HCT116 (cell line): ENCODE results near the gene GJE1. TPM values are rescaled to one million over a fixed set of nuclear protein-coding genes. Genes with fewer than 3 reads are reported as not detected.

Experiments used
- ATAC-seq: fragments of 200-7000 bp; cut with Tn5 transposase; 2 replicates; pipeline ENCODE4 v1.9.1; 2020; ENCODE audit warnings: mild to moderate bottlenecking, moderate library complexity
- BruUV-seq: library from RNA; stranded (reverse); fragments of 400-500 nt; replicated peaks from 2 replicates; lab custom pipeline; 2021; lab: Mats Ljungman, UMichigan
- CTCF ChIA-PET: fragments of 300-600 bp; sonication (Branson Sonifier 250); formaldehyde crosslinking; loops from one replicate; lab custom pipeline; 2021; ENCODE audit warnings: antibody characterized with exemption; lab: Charles Lee
- POLR2A ChIA-PET: fragments of 300-600, 350-600 bp; sonication (Branson Sonifier 250); formaldehyde crosslinking; loops from one replicate; lab custom pipeline; 2021; ENCODE audit warnings: antibody characterized with exemption; lab: Charles Lee
- RAD21 ChIA-PET, 2 experiments: fragments of 300-600 bp; sonication (Branson Sonifier 250); formaldehyde crosslinking; loops; one replicate each; lab custom pipeline; 2023; ENCODE audit warnings: low total read pairs in 2 of 2; ENCODE audit not compliant: uncharacterized antibody in 2 of 2, unreplicated experiment in 2 of 2, low non-redundant PET in 1 of 2; lab: Charles Lee
- DNase-seq: peaks from one replicate; pipeline ENCODE4 v3.0.0-alpha.2; 2010; ENCODE audit warnings: low read depth, low spot score
- H2AFZ ChIP-seq: fragments of 200-600 bp; shearing (Covaris generic), sonication (generic); 2 replicates; pipeline ENCODE4 v1.6.1; 2017; ENCODE audit warnings: low read depth, mixed run types, mixed read lengths, antibody characterized with exemption, low read length; ENCODE audit not compliant: poor library complexity, severe bottlenecking
- H3K27ac ChIP-seq: 2 replicates; pipeline ENCODE4 v1.5.1; 2012; ENCODE audit warnings: low read depth, low read length
- H3K27me3 ChIP-seq: fragments of 200-600 bp; sonication (generic); 2 replicates; pipeline ENCODE4 v1.6.1; 2016; ENCODE audit warnings: mixed run types, low read length, mixed read lengths; ENCODE audit not compliant: insufficient read depth
- H3K36me3 ChIP-seq, 2 experiments: fragments of 200-500 bp in 1 of 2; fragments of 200-600 bp in 1 of 2; sonication (Bioruptor generic) in 1 of 2; sonication (generic) in 1 of 2; 2 replicates each; pipeline versions ENCODE4 v1.5.1 to v1.6.1; 2014 to 2016; ENCODE audit warnings: low read length in 2 of 2, inconsistent platforms in 1 of 2, mixed read lengths in 1 of 2, mixed run types in 1 of 2; ENCODE audit not compliant: insufficient read depth in 2 of 2, control insufficient read depth in 1 of 2
- H3K4me1 ChIP-seq, 2 experiments: fragments of 200-600 bp in 1 of 2; sonication (generic) in 1 of 2; 2 replicates each; pipeline versions ENCODE4 v1.5.1 to v1.6.1; 2012 to 2017; ENCODE audit warnings: low read length in 2 of 2, inconsistent platforms in 1 of 2, mild to moderate bottlenecking in 1 of 2, mixed read lengths in 1 of 2, mixed run types in 1 of 2, moderate library complexity in 1 of 2; ENCODE audit not compliant: insufficient read depth in 2 of 2, control insufficient read depth in 1 of 2
- H3K4me2 ChIP-seq: fragments of 200-600 bp; sonication (generic); 2 replicates; pipeline ENCODE4 v1.6.1; 2017; ENCODE audit warnings: mixed run types, low read length, mixed read lengths
- H3K4me3 ChIP-seq, 2 experiments: fragments of 200-600 bp in 1 of 2; sonication (generic) in 1 of 2; replicated peaks in 1 of 2; 2 replicates each; pipeline ENCODE4 v1.5.1; 2011 to 2016; ENCODE audit warnings: low read length in 2 of 2, control low read depth in 1 of 2, low read depth in 1 of 2, mild to moderate bottlenecking in 1 of 2, mixed read lengths in 1 of 2, mixed run types in 1 of 2
- H3K79me2 ChIP-seq: fragments of 200-600 bp; sonication (generic); 2 replicates; pipeline ENCODE4 v1.6.1; 2017; ENCODE audit warnings: mild to moderate bottlenecking, mixed run types, low read length, moderate library complexity, mixed read lengths; ENCODE audit not compliant: insufficient read depth
- H3K9ac ChIP-seq: fragments of 200-600 bp; sonication (generic); 2 replicates; pipeline ENCODE4 v1.6.1; 2016; ENCODE audit warnings: low read length, mixed read lengths
- H3K9me2 ChIP-seq: fragments of 200-600 bp; sonication (generic), shearing (Covaris generic); 2 replicates; pipeline ENCODE4 v1.6.1; 2017; ENCODE audit warnings: mixed run types, mild to moderate bottlenecking, moderate library complexity; ENCODE audit not compliant: insufficient read depth
- H3K9me3 ChIP-seq, 2 experiments: fragments of 200-500 bp in 1 of 2; fragments of 200-600 bp in 1 of 2; sonication (Bioruptor generic) in 1 of 2; sonication (generic) in 1 of 2; 2 replicates each; pipeline ENCODE4 v1.6.1; 2014 to 2017; ENCODE audit warnings: low read length in 2 of 2, mixed read lengths in 2 of 2, inconsistent platforms in 1 of 2, low read depth in 1 of 2, mild to moderate bottlenecking in 1 of 2, mixed run types in 1 of 2, moderate library complexity in 1 of 2; ENCODE audit not compliant: control insufficient read depth in 1 of 2, insufficient read depth in 1 of 2
- H4K20me1 ChIP-seq: fragments of 200-600 bp; sonication (generic), shearing (Covaris generic); 2 replicates; pipeline ENCODE4 v1.6.1; 2017; ENCODE audit warnings: mixed run types, mild to moderate bottlenecking, moderate library complexity; ENCODE audit not compliant: insufficient read depth
- ATF3 ChIP-seq: IDR thresholded peaks from 2 replicates; pipeline ENCODE4 v1.6.1; 2012
- EZH2 ChIP-seq: fragments of 200-600 bp; sonication (generic); IDR thresholded peaks from 2 replicates; pipeline ENCODE4 v1.6.1; 2017; ENCODE audit warnings: antibody characterized with exemption, mixed run types
- EZH2phosphoT487 ChIP-seq: fragments of 200-600 bp; IDR thresholded peaks from 2 replicates; pipeline ENCODE4 v1.6.1; 2018; ENCODE audit warnings: antibody characterized with exemption, borderline replicate concordance
- MAX ChIP-seq: IDR thresholded peaks from 2 replicates; pipeline ENCODE4 v1.6.1; 2012
- POLR2A ChIP-seq: IDR thresholded peaks from 2 replicates; pipeline ENCODE4 v1.7.0; 2011; ENCODE audit warnings: borderline replicate concordance; ENCODE audit not compliant: insufficient read depth, insufficient read length; ENCODE audit errors: extremely low read depth
- RAD21 ChIP-seq: IDR thresholded peaks from 2 replicates; pipeline ENCODE4 v1.6.1; 2012; ENCODE audit warnings: low read depth, mild to moderate bottlenecking
- REST ChIP-seq: IDR thresholded peaks from 2 replicates; pipeline ENCODE4 v1.6.1; 2012; ENCODE audit warnings: low read depth
- TCF7L2 ChIP-seq: IDR thresholded peaks from 2 replicates; pipeline ENCODE4 v1.7.0; 2011; ENCODE audit warnings: borderline replicate concordance, inconsistent platforms; ENCODE audit not compliant: insufficient read depth, insufficient read length; ENCODE audit errors: extremely low read depth
- ZBTB33 ChIP-seq: IDR thresholded peaks from 2 replicates; pipeline ENCODE4 v1.6.1; 2011; ENCODE audit warnings: mild to moderate bottlenecking, low read length, moderate library complexity; ENCODE audit not compliant: insufficient replicate concordance; ENCODE audit errors: extremely low read depth
- ZFX ChIP-seq: fragments of 450-650 bp; IDR thresholded peaks from 2 replicates; pipeline ENCODE4 v1.6.1; 2017
- intact Hi-C: fragments of 100-400 bp; cut with micrococcal nuclease; formaldehyde crosslinking; loops from 2 replicates; pipeline ENCODE4 v1.10.0; 2022
- total RNA-seq: library from RNA; stranded (reverse); gene quantifications from one replicate; pipeline ENCODE4 v1.2.1, GENCODE V29; 2021; ENCODE audit not compliant: unreplicated experiment

Gene GJE1
- total RNA-seq, 1 experiment from 2014 or later = not detected

GRCh38 chr6:142087950-142088857, 44.5 kb upstream of the GJE1 start:
- H3K79me2 ChIP-seq = no peaks in the 10 kb centered on the region
- no peak for TF ChIP-seq ZFX
- no peak for TF ChIP-seq POLR2A
- TF ChIP-seq TCF7L2 = no peak
- no peak for TF ChIP-seq EZH2
- TF ChIP-seq ATF3 = no peak
- no peak for TF ChIP-seq ZBTB33
- no peak for TF ChIP-seq REST
- TF ChIP-seq EZH2phosphoT487 = no peak
- no peak for TF ChIP-seq RAD21
- TF ChIP-seq MAX = no peak
- H3K4me2 ChIP-seq = no peak overlapping the region
- ChIA-PET POLR2A (no interaction called here), RAD21 (no interaction called here), CTCF (no interaction called here)
- BruUV-seq = no TSS peak
- no peaks in the 10 kb centered on the region for H3K36me3 ChIP-seq
- H4K20me1 ChIP-seq = no peaks in the 10 kb centered on the region
- H3K9me2 ChIP-seq = no peaks in the 10 kb centered on the region
- no peak for ATAC-seq
- H2AFZ ChIP-seq = no peak overlapping the region
- no peak overlapping the region for H3K9ac ChIP-seq
- intact Hi-C loops = no loop called here
- no peak overlapping the region for H3K27ac ChIP-seq
- H3K9me3 ChIP-seq = no peaks in the 10 kb centered on the region
- no peak overlapping the region for H3K4me3 ChIP-seq
- DNase-seq = no peak
- no peaks in the 10 kb centered on the region for H3K4me1 ChIP-seq
- no peaks in the 10 kb centered on the region for H3K27me3 ChIP-seq
